Endothelial cell of umbilical vein (primary cell): Measurements from ENCODE around the gene MIF4GD. TPM values are rescaled to one million over a fixed set of nuclear protein-coding genes. Genes with fewer than 3 reads are reported as not detected.

Experiments
- BruUV-seq: library from RNA; stranded (reverse); fragments of 400-500 nt; replicated peaks from 2 replicates; lab custom pipeline; 2021; lab: Mats Ljungman, UMichigan
- CTCF ChIA-PET: fragments of 300-600, 350-600 bp; sonication (Branson Sonifier 250); formaldehyde crosslinking; loops from one replicate; lab custom pipeline; 2021; ENCODE audit warnings: antibody characterized with exemption, inconsistent platforms; lab: Charles Lee
- POLR2A ChIA-PET: fragments of 300-600, 350-600 bp; sonication (Branson Sonifier 250); formaldehyde crosslinking; loops from one replicate; lab custom pipeline; 2021; ENCODE audit warnings: antibody characterized with exemption, inconsistent platforms; lab: Charles Lee
- DNase-seq: peaks from one replicate; pipeline ENCODE4 v3.0.0-alpha.2; 2011; ENCODE audit warnings: low read depth, low spot score
- FAIRE-seq: peaks from 2 replicates; lab custom pipeline; 2011; peaks lifted over from hg19 to GRCh38; lab: Jason Lieb, UNC
- H2AFZ ChIP-seq: 2 replicates; pipeline ENCODE4 v1.6.0; 2012; ENCODE audit warnings: low read depth, low read length, control low read depth, inconsistent platforms
- H3K27ac ChIP-seq: 2 replicates; pipeline ENCODE4 v1.5.1; 2011; ENCODE audit warnings: low read depth, mild to moderate bottlenecking, control low read depth, low read length, moderate library complexity; ENCODE audit not compliant: insufficient read depth
- H3K27me3 ChIP-seq, 2 experiments: 2 replicates each; pipeline versions ENCODE4 v1.6.0 to v1.6.1; 2011; ENCODE audit warnings: low read length in 2 of 2, mixed read lengths in 1 of 2; ENCODE audit not compliant: control insufficient read depth in 2 of 2, insufficient read depth in 2 of 2
- H3K36me3 ChIP-seq, 2 experiments: 2 replicates in 1 of 2; 3 replicates in 1 of 2; pipeline ENCODE4 v1.5.1; 2011; ENCODE audit warnings: low read length in 2 of 2, mild to moderate bottlenecking in 1 of 2, moderate library complexity in 1 of 2; ENCODE audit not compliant: control insufficient read depth in 2 of 2, insufficient read depth in 2 of 2; ENCODE audit errors: extremely low read depth in 1 of 2
- H3K4me1 ChIP-seq: 3 replicates; pipeline ENCODE4 v1.5.1; 2011; ENCODE audit warnings: mild to moderate bottlenecking, low read length; ENCODE audit not compliant: control insufficient read depth, insufficient read depth; ENCODE audit errors: extremely low read depth
- H3K4me2 ChIP-seq: 2 replicates; pipeline ENCODE4 v1.6.1; 2011; ENCODE audit warnings: low read length, control low read depth, mixed read lengths; ENCODE audit not compliant: insufficient read depth
- H3K4me3 ChIP-seq, 3 experiments: fragments of 200-600 bp in 1 of 3; sonication (generic), shearing (Covaris generic) in 1 of 3; replicated peaks in 1 of 3; 2 replicates each; pipeline ENCODE4 v1.5.1; 2011 to 2016; ENCODE audit warnings: control low read depth in 3 of 3, low read length in 3 of 3, mild to moderate bottlenecking in 2 of 3, inconsistent platforms in 1 of 3, low read depth in 1 of 3, moderate library complexity in 1 of 3; ENCODE audit not compliant: insufficient read depth in 1 of 3
- H3K79me2 ChIP-seq: 2 replicates; pipeline ENCODE4 v1.6.0; 2012; ENCODE audit warnings: low read length, inconsistent platforms; ENCODE audit not compliant: control insufficient read depth, insufficient read depth
- H3K9ac ChIP-seq: replicated peaks from 2 replicates; pipeline ENCODE3; 2011; ENCODE audit warnings: low read length, control low read depth; ENCODE audit not compliant: insufficient read depth; ENCODE audit errors: extremely low read depth
- H3K9me1 ChIP-seq: replicated peaks from 3 replicates; pipeline ENCODE4 v1.6.0; 2011; ENCODE audit warnings: mild to moderate bottlenecking, low read length; ENCODE audit not compliant: control insufficient read depth, insufficient read depth; ENCODE audit errors: extremely low read depth
- H3K9me3 ChIP-seq: replicated peaks from 2 replicates; pipeline ENCODE4 v1.5.1; 2012; ENCODE audit warnings: low read length, inconsistent platforms; ENCODE audit not compliant: control insufficient read depth, insufficient read depth
- H4K20me1 ChIP-seq: replicated peaks from 2 replicates; pipeline ENCODE3; 2011; ENCODE audit warnings: mild to moderate bottlenecking, low read length; ENCODE audit not compliant: control insufficient read depth, insufficient read depth; ENCODE audit errors: extremely low read depth
- CTCF ChIP-seq, 2 donors: IDR thresholded peaks; 1 replicate in 1 of 2; 2 replicates in 1 of 2; pipeline ENCODE4 v1.5.1; 2011; ENCODE audit warnings: low read length in 2 of 2, mild to moderate bottlenecking in 2 of 2, moderate library complexity in 2 of 2, control low read depth in 1 of 2, inconsistent platforms in 1 of 2, low read depth in 1 of 2; ENCODE audit not compliant: insufficient read depth in 1 of 2; ENCODE audit errors: extremely low read depth in 1 of 2
- EZH2 ChIP-seq: IDR thresholded peaks from 2 replicates; pipeline ENCODE4 v1.6.1; 2012; ENCODE audit warnings: borderline replicate concordance, low read depth, mild to moderate bottlenecking, moderate library complexity, low read length, inconsistent platforms; ENCODE audit not compliant: severe bottlenecking
- FOS ChIP-seq: IDR thresholded peaks from 2 replicates; pipeline ENCODE4 v1.6.1; 2011; ENCODE audit warnings: mild to moderate bottlenecking, low read length, moderate library complexity, borderline replicate concordance; ENCODE audit not compliant: insufficient read depth
- JUN ChIP-seq: IDR thresholded peaks from 2 replicates; pipeline ENCODE4 v1.6.1; 2011; ENCODE audit warnings: borderline replicate concordance, low read depth; ENCODE audit not compliant: insufficient read length, insufficient read depth
- MAX ChIP-seq: IDR thresholded peaks from 2 replicates; pipeline ENCODE4 v1.6.1; 2011; ENCODE audit not compliant: insufficient read depth, insufficient read length
- MYC ChIP-seq: IDR thresholded peaks from one replicate; pipeline ENCODE4 v1.6.1; 2011; ENCODE audit warnings: mild to moderate bottlenecking, low read depth, low read length
- POLR2AphosphoS5 ChIP-seq: IDR thresholded peaks from 2 replicates; pipeline ENCODE4 v1.6.1; 2012; ENCODE audit warnings: low read depth, mild to moderate bottlenecking, control low read depth, low read length, moderate library complexity; ENCODE audit not compliant: insufficient read depth
- dilution Hi-C: fragments of 300-500 bp; cut with MboI; formaldehyde crosslinking; loops from one replicate; pipeline ENCODE4 v1.15.0; 2019; ENCODE audit warnings: low sequenced_read_pairs; ENCODE audit not compliant: extremely low pct_ligation_motif_present
- intact Hi-C: fragments of 100-400 bp; cut with micrococcal nuclease; formaldehyde crosslinking; loops from one replicate; pipeline ENCODE4 v1.10.0; 2022
- polyA plus RNA-seq, 4 experiments: library from polyadenylated mRNA; depleted of rRNA in 3 of 4; stranded (reverse) in 3 of 4; unstranded in 1 of 4; fragments of >200 nt; gene quantifications; 2 replicates each; pipeline versions ENCODE4 v1.2.1 to v1.2.3, GENCODE V29; 2011 to 2012; ENCODE audit warnings: missing spikeins in 1 of 4
- total RNA-seq: library from RNA; stranded (reverse); gene quantifications from 2 replicates; pipeline ENCODE4 v1.2.3, GENCODE V29; 2021

The MIF4GD gene
- total and polyA plus RNA-seq, 2 donors (not counting 3 experiments of a cell fraction or from before 2014, with no cell fraction given), result 12.4 to 35.7 TPM

- Histone ChIP-seq H3K4me2 (no peak overlapping the region), H3K27ac (no peak overlapping the region), H3K79me2 (no peaks in the 10 kb centered on the region), H3K9ac (no peak overlapping the region), H3K4me3 (no peak overlapping the region), H3K36me3 (no peaks in the 10 kb centered on the region), H3K9me3 (no peaks in the 10 kb centered on the region), H2AFZ (no peak overlapping the region), H3K4me1 (no peaks in the 10 kb centered on the region), H3K9me1 (no peaks in the 10 kb centered on the region), H4K20me1 (no peaks in the 10 kb centered on the region), H3K27me3 (no peaks in the 10 kb centered on the region)
- ChIA-PET CTCF (no interaction called here), POLR2A (no interaction called here)
- DNase-seq, result no peak
- BruUV-seq, result no TSS peak
- dilution Hi-C loops (no loop called here), intact Hi-C loops (no loop called here)
- no peak for FAIRE-seq
- TF ChIP-seq MAX (no peak), POLR2AphosphoS5 (no peak), JUN (no peak), MYC (no peak), CTCF (IDR thresholded peaks at IDR 0.05; ENCODE audit: extremely low read depth in 1 of 2, insufficient read depth in 1 of 2, low read depth in 1 of 2, low read length in 2 of 2) (no peak), EZH2 (no peak), FOS (no peak)
Observed at GRCh38 chr17:75301502-75302206, 30.6 kb upstream of the MIF4GD start.
